Raji (cell line): ENCODE data around the gene VPS13D.

Experiments used
- POLR2A ChIP-seq: IDR thresholded peaks from 2 replicates; pipeline ENCODE4 v1.6.1; 2011; ENCODE audit warnings: low read depth, low read length, control low read depth; ENCODE audit not compliant: insufficient read depth

The VPS13D gene

DNA sequence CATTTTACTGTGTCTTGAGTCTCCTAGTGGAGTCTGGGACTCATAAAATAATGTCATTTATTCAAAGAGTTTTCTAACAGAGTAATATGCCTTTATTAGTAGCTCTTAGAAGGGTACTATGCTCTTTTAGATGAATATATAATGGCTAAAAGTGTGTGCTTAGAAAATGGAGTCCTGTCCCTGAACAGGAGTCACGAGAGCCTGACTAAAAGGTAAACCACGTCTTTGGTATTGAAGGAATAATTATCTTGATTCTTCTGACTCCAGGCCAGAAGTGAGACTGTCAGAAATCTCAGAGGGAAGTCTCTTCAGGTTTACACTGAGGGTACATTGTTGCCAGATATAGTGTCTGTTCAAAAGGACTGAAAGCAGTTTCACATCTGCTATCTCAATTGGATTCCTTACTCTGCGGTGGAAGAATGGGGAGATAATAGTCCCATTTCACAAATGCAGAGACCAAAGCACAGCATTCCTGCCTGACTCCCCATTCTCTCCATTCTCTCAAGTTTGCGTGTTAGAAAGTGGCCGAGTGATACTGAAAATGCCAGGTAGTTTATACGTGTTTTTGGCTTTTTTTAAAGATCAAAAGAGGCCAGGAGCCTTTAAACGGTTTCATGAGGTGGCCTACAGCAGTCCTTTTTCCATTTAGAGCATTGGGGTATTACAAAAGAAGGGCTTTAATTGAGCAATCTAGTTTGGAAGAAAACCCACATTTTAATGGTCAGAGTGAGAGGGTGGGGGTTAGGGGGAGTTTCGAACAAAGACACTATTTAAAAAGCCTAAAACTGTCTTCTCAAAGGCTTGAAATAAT is 176.6 kb downstream of the VPS13D start:
- no peak for TF ChIP-seq POLR2A

DNA sequence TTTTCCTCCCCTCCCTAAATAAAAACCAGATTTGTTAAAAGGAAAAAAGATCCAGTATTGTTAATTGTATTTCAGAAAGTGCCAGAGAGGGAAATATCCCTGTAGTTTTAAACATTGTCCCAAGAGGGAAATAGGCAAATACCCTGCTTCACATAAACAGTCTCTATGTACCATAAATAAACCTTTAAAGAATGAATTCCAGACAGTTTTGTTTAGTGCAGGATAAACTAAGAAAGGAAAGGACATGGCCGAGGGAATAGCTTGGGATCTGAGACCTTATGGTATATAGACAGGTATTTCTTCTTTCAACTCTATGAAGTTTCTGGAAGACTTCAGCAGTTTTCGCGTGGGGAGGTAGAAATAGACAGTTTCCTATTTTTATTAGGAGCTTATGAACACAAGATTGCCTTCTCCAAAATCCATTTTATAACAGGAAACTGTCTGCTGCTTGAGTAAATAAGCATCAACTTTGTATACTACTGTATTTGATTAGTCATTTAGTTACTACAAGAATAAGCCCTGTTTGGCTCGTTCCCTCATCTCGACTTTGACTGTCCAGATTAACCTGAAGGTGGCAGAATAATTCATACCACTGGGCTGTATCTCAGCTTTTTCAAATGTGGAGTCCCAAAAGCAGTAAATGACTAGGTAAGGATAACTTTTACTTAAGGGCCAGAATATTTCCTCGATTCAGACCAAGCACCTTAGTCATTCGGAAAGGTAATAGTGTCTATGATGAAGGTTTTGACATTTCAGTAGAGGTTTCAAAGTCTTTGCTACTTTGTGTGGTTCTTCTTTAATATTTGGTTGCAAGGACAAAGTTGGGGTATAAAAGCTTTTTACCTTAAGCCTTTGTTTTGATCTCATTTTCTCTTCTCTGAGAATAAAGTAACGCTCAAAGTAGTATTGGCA is 177.5 kb downstream of the VPS13D start:
- no peak for TF ChIP-seq POLR2A

DNA sequence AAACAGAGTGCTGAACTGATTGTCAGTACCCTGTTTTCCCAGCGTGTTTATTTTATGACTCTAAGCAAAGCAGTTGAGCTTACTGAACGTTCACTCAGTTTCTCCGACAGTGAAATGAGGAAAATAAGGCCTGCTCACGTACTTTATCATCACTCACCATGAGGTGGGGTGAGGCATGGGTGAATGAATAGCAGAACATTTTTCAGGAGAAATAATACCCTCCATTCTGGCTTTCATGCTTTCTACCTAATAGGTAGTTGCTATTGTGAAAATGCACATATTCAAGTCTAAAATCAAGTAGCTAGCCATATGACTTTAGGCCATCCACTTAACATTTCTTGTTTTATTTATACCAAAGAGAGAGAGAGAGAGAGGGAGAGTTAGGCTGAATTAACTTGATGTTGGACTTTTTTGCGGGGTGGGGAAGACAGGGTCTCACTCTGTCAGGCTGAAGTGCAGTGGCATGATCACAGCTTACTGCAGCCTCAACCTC is 178.2 kb downstream of the VPS13D start:
- TF ChIP-seq POLR2A, result no peak

DNA sequence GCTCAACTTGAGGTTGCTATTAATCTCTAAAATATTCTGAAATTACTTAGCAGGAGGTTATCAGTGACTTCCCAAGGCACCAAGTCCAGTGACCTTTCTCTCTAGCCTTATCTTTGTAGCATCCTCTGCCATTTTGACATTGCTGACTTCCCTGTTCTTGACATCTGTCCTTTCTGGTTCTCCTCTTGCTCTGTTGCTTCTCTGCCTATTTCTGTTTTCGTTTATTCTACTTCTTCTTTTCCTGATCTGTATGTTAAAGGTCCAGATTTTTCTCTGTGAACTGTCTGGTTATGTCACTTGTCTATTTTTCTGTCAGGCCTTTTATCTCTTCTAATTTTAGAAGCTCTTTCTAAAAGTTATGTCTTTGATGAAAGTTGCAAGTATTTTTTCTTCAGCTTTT is 178.8 kb downstream of the VPS13D start:
- no peak for TF ChIP-seq POLR2A

DNA sequence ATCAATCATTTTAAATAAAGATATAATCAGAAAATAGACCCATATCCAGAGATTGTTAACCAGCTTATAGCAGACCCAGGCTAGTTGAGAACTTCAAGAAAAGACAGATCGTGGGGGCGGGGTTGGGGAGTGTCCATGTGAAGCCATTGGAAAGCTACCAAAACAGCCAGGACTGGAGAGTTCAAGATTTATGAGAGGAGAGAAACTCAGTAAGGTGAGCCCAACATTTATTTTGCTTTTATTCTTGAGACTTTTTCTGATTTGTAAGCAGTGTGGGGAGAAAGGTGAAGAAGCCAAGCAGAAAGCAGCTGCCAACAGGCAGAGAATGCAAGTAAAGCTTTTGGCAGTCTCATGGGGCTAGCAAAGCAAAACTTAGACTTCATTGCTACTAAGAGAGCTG is 179.9 kb downstream of the VPS13D start:
- TF ChIP-seq POLR2A, result no peak

DNA sequence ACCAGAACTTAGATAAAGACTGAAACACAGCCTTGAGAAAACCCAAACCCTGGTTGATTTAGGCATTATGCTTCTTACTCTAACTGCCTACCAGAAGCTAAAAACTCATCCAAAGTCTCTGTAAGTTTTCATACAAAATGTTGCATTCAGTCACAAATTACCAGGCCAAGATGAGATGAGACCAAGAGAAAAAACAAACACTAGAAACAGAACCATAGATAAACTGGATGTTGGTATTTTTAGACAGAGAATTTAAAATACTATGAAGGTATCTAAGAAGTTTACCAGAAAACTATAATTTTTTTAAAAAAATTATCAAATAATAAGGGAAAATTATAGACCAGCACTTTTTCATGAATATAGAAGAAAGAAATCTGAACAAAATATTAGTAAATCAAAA is 180.5 kb downstream of the VPS13D start:
- TF ChIP-seq POLR2A, result no peak

DNA sequence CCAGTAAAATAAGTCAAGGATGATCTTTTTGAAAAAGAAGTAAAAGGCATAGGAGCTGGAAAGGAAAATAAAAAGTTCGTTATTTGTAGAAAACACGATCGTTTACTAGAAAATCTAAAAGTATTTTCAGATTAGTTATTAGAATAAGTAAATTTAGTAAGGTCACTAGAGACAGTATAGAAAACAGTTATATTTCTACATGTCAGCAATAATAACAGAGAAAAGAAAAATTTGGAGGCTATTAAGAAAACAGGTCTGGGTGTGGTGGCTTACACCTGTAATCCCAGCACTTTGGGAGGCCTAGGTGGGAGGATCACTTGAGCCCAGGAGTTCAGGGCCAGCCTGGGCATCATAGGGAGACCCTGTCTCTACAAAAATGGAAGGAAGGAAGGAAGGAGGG is 181.3 kb downstream of the VPS13D start:
- TF ChIP-seq POLR2A, result no peak

DNA sequence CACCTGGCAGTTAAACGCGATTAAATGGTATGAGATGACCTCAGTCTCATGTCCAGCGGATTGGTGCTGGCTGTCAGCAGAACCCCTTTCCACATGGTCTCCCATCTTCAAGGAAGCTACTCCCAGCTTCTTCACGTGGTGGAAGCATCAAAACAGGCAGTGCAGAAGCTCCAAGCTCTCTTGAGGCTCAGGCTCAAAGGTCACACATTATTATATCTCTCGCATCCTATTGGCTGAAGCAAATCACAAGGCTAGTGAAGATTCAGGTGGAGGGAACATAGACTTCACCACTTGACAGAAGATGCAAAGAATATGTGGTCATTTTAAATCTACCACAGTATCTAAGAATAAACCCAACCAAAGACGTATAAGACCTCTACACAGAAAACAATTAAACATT is 181.9 kb downstream of the VPS13D start:
- TF ChIP-seq POLR2A, result no peak

DNA sequence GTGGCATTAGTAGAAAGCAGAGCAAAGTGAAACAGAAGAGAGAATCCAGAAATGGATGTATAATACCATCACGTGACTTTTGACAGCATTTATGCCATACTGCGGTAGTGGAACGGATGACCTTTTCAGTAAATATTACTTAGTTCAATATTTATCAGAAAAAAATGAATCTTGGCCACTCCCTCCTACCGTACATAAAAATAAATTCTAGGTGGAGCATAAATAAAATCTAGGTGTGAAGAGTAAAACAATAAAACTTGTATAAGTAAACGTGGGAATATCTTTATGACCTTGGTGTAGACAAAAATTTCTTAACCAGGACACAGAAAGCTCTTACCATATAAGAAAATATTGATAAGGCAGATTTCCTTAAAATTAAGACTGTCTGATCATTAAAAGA is 182.6 kb downstream of the VPS13D start:
- no peak for TF ChIP-seq POLR2A

DNA sequence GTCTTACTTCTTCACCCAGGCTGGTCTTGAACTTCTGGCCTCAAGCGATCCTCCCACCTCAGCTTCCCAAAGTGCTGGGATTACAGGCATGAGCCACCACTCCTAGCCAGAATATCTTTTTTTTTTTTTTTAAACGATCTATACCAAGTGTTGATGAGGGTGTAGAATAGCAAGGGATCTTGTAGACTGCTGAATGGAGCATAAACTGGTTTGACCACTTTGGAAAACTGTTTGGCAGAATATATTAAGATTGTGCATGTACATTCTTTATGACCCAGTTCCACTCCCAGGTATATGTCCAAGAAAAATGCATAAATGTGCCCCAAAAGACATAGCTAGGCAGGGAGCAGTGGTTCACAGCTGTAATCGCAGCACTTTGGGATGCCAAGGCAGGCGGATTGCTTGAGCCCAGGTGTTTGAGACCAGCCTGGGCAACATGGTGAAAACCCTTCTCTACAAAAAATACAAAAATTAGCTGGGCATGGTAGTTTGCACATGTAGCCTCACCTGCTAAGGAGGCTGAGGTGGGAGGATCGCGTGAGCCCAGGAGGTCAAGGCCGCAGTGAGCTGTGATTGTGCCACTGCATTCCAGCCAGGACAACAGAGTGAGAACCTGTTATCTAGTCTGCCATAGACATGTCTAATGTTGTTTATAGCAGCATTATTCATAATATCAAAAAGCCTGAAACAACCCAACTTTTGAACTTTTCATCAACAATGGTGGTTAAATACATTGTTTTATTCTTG is 184.0 kb downstream of the VPS13D start:
- no peak for TF ChIP-seq POLR2A

DNA sequence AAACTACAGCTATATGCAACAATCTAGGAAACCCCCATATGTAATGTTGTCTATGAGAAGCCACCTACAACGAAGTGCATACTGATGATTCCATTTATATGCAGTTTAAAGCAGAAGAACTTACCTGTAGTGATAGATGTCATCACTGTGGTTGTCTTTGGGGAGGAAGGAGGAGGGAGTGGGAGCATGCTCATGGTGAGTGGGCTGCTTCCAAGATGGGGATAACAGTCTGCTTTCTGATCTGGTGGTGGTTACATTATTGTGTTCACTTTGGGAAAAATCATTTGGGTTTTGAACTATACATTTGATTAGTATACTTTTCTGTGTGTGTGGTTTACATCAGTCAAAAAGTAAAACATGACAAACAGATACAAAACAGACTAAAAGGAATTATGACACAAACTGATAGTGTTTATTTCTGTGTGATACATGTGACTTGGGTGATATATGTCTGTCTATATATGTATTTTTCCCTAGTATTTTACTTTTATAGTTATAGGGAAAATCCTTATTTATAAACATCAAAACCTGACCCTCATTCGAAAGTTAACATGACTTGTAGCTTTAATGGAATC is 184.7 kb downstream of the VPS13D start:
- TF ChIP-seq POLR2A, result no peak

DNA sequence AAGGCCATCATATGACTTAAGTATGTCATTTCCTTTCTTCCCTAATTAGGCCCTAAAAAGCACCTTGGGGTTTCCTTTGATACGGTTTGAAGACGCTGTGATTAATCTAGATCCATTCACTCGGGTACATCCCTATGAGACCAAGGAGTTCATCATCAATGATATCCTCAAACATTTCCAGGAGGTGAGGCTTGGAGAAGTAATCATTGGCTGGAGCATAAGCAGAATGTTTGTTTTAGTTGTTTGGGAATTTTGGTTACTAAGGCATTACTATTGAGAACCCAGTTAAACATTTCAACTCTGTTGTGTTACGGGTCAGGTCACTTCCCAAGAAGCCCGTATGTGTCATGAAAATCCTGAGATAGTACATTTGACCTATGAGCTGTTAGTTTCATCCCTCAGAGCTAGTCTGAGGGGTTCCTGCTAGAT is 185.2 kb downstream of the VPS13D start:
- no peak for TF ChIP-seq POLR2A

DNA sequence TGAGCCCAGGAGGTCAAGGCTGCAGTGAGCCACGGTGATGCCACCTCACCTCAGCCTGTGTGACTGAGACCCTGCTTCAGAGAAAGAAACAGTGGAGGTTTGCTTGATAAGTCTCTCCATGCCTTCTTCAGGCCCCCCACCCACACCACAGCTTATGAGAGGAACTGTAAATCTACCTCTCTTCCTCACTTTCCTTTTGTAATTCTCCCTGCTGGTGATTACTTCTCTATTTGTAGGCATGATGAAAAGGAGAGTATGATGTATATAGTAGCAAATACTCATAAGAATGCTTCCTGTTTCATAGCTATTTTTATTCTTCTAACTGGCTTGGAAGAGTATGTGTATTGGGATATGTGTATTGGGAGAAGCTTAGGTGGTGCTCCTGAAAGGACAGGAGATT is 186.3 kb downstream of the VPS13D start:
- no peak for TF ChIP-seq POLR2A

DNA sequence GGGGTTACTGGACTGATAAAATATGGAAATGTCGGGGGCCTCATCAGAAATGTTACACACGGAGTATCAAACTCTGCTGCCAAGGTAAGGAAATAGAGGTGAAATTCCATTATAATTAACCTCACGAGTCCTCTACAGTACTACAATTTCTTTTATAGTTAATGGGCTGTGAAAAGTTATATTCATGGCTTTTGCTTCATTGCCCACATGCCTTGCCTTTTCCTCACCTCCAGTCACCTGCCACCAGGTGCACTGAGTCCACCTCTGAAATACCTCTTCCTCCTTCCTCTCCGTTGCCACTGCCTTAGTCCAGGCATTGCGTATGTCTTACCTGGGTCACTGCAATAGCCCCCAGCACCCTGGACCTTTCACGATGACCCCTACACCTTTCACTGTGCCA is 186.9 kb downstream of the VPS13D start:
- TF ChIP-seq POLR2A, result no peak

DNA sequence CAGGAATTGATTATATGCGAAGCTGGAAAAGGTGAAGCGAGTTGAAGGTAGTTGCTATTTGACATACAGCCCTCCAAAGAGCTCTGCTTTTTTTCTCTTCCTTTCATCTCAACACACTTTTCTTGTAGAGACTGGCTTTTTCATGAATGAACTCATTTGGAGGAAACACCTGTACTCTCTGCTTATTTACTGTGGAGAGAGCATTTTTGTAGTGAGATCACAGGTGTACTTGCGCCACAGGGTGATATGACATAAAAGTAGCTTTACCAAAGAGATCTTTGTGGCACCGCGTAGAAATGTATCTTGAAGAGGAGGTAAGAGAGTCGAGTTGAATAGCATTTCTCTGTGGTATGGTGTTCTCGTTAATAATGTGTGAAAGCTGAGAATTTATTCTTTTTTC is 187.6 kb downstream of the VPS13D start:
- TF ChIP-seq POLR2A, result no peak
